ENCODE results near the gene APOA5. TPM values are rescaled to one million over a fixed set of nuclear protein-coding genes. Genes with fewer than 3 reads are reported as not detected.

Gene APOA5
- total RNA-seq, 4 donors from 2014 or later, result 0.72 TPM; not detected in 3

DNA sequence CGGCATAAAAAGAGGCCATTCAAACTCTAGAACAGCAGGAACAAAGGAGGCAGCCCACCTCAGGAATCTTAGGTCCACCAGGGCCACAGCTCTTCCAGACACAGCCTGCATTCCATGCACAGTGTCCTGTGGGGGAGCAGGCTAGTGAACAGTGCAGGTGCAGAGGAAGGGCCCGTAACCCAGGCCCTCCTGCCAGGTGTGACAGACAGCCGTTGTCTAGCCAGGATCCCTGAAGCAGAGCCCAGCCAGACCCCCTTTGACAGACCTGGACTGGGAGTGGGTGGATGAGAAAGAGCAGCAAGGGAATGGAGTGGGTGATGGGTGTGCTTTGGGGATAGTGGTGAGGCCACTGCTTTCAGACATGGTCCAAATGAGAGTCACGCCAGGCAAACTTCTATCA lies 2.7 kb downstream of the APOA5 start:
- TF ChIP-seq POLR2AphosphoS5 (IDR thresholded peaks at IDR 0.05) (no peak), POLR2A (IDR thresholded peaks at IDR 0.05) (no peak), EP300 (IDR thresholded peaks at IDR 0.05) (no peak)
- TF ChIP-seq, protein P1, sequence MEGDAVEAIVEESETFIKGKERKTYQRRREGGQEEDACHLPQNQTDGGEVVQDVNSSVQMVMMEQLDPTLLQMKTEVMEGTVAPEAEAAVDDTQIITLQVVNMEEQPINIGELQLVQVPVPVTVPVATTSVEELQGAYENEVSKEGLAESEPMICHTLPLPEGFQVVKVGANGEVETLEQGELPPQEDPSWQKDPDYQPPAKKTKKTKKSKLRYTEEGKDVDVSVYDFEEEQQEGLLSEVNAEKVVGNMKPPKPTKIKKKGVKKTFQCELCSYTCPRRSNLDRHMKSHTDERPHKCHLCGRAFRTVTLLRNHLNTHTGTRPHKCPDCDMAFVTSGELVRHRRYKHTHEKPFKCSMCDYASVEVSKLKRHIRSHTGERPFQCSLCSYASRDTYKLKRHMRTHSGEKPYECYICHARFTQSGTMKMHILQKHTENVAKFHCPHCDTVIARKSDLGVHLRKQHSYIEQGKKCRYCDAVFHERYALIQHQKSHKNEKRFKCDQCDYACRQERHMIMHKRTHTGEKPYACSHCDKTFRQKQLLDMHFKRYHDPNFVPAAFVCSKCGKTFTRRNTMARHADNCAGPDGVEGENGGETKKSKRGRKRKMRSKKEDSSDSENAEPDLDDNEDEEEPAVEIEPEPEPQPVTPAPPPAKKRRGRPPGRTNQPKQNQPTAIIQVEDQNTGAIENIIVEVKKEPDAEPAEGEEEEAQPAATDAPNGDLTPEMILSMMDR (IDR thresholded peaks at IDR 0.05), result no peak
- Histone ChIP-seq H3K36me3 (peaks cover 24% of the 10 kb centered on the region), H3K9me3 (no peaks in the 10 kb centered on the region), H3K4me3 (no peak overlapping the region), H3K27me3 (peaks cover 2% of the 10 kb centered on the region), H3K27ac (no peak overlapping the region), H3K4me1 (peaks cover 25% of the 10 kb centered on the region)
- no peak for DNase-seq (ENCODE audit: low spot score in 2 of 2)
- 87% methylated on average over 3 of the region's 4 CpGs for WGBS

DNA sequence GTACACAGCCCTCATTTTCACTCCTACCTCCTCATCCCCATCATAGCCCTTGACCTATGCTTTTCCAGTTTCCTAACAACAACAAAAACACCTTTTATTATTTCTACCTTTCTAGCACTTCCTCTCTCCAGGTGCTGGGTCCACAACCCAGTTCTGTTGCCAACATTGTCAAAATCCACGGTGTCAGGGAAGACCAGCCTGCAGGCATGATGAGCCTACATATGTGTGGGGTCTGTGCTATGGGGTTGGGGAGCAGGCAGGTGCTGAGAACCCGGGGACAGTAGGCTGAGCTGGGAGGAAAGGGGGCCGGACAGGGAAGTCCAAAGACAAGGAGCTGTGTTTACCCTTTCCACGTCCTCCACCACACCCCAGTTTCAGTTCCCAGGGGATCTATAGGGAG lies 3.1 kb downstream of the APOA5 start:
- Histone ChIP-seq H3K4me1 (peaks cover 25% of the 10 kb centered on the region), H3K9me3 (no peaks in the 10 kb centered on the region), H3K27me3 (peaks cover 2% of the 10 kb centered on the region), H3K4me3 (peak overlapping the region; percentile 97), H3K27ac (no peak overlapping the region), H3K36me3 (peaks cover 28% of the 10 kb centered on the region)
- TF ChIP-seq POLR2A (IDR thresholded peaks at IDR 0.05), result no peak
- no peak for TF ChIP-seq EP300 (IDR thresholded peaks at IDR 0.05)
- TF ChIP-seq POLR2AphosphoS5 (IDR thresholded peaks at IDR 0.05), result no peak
- TF ChIP-seq, protein P1 (IDR thresholded peaks at IDR 0.05), result no peak
- peak in 1 of 2 donors; percentile 64 for DNase-seq (ENCODE audit: low spot score in 2 of 2)
- WGBS, result 52% methylated on average over 4 of the region's 4 CpGs

DNA sequence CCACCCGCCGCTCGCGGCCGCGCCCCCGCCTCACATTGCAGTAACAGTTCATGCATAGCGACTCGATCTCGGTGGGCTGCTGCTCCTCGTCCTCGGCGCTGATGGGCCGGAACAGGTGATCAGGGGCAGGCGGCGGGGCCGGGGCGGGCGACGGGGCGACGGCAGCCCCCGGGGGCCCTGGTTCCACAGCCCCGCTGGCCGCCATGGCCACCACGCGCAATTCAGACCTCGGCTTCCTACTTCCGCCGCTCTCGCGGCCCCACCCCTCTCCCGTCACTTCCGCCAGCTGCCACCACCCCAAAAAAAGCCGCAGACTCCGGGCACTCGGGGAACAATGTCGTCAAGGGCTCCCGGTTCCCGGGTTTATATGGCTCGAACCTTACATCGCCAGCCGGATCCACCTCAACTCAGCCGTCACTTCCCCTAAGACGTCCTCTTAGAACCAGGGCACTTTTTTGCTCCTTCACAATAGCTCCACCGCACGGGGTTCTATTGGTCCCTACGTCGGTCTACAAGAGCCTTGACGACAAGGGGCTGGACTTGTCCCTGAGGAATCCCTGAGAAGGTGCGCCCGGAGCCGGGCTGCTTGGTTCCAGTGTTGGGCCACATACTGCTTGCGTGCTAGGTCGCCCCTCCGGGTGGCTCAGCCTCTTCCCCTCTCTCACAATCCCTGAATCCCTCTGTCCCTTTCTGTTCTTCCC lies 3.7 kb downstream of the APOA5 start, which contains the start of gene ZPR1:
Gene ZPR1, minus strand, starts transcription at position 238 of the 701 bp plus-strand sequence. Its CDS starts 33 bp downstream, at position 205.
- TF ChIP-seq EP300 (IDR thresholded peaks at IDR 0.05), result no peak
- TF ChIP-seq POLR2A (IDR thresholded peaks at IDR 0.05), result peak in 1 of 2 donors; percentile 56
- peak in 1 of 3 donors; percentile 44 for TF ChIP-seq POLR2AphosphoS5 (IDR thresholded peaks at IDR 0.05)
- TF ChIP-seq, protein P1 (IDR thresholded peaks at IDR 0.05), result no peak
- Histone ChIP-seq H3K27me3 (peaks cover 2% of the 10 kb centered on the region), H3K4me3 (peak within 1 kb of the TSS; percentile 97), H3K36me3 (peaks cover 34% of the 10 kb centered on the region), H3K27ac (peak within 1 kb of the TSS; percentile 87), H3K4me1 (peaks cover 25% of the 10 kb centered on the region), H3K9me3 (no peaks in the 10 kb centered on the region)
- peak; percentile 92 for DNase-seq (ENCODE audit: low spot score in 2 of 2)
- WGBS, result under 1% methylated on average over 22 of the region's 56 CpGs

DNA sequence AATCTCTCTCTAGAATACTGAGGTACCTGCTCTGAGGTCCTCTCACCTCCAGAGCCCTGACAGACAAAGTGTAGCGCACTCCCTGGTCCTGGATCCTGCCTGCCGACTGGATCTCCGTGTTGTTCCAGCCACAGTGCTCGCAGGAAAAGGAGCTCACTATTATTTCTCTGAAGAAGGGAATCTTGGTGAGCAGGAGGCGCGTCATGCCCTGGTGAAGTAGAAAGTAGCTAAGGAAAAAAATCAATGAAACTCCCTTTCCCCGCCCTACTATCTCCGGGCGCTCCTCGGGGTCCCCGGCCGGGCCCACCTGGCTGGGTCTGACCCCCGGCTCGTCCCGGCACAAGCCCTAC lies 4.3 kb downstream of the APOA5 start:
- Histone ChIP-seq H3K4me3 (peak overlapping the region; percentile 97), H3K27ac (peak overlapping the region; percentile 87), H3K36me3 (peaks cover 39% of the 10 kb centered on the region), H3K27me3 (peaks cover 2% of the 10 kb centered on the region), H3K9me3 (no peaks in the 10 kb centered on the region), H3K4me1 (peaks cover 25% of the 10 kb centered on the region)
- no peak for DNase-seq (ENCODE audit: low spot score in 2 of 2)
- 0% methylated on average over 4 of the region's 15 CpGs for WGBS
- TF ChIP-seq POLR2A (IDR thresholded peaks at IDR 0.05), result no peak
- TF ChIP-seq POLR2AphosphoS5 (IDR thresholded peaks at IDR 0.05), result no peak
- TF ChIP-seq, protein P1 (IDR thresholded peaks at IDR 0.05), result no peak
- no peak for TF ChIP-seq EP300 (IDR thresholded peaks at IDR 0.05)

DNA sequence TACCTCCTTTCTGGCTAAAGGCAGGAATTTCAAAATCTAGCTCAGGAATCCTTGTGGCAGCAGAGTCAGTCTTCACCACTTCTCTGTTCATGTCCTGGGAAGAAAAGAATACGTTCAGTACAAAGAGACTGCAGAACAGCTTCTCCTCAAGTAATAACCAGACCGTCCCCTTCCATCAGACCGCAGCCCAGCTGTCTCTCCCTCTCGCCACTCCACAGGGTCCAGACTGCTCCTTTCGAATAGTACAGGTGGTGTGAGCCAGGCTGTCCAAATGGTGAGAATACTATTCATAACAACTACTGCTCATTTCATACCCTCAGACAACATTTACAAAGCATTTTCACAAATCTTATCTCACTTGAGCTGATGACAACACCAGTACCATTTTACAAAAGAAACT lies 4.7 kb downstream of the APOA5 start:
- DNase-seq (ENCODE audit: low spot score in 2 of 2), result no peak
- TF ChIP-seq, protein P1 (IDR thresholded peaks at IDR 0.05), result no peak
- TF ChIP-seq POLR2A (IDR thresholded peaks at IDR 0.05), result no peak
- TF ChIP-seq EP300 (IDR thresholded peaks at IDR 0.05), result no peak
- peak overlapping the region; percentile 97 for H3K4me3 ChIP-seq
- H3K36me3 ChIP-seq, result peaks cover 43% of the 10 kb centered on the region
- peaks cover 2% of the 10 kb centered on the region for H3K27me3 ChIP-seq
- peaks cover 25% of the 10 kb centered on the region for H3K4me1 ChIP-seq
- no peak overlapping the region for H3K27ac ChIP-seq
- no peaks in the 10 kb centered on the region for H3K9me3 ChIP-seq
- 62% methylated on average over 5 of the region's 5 CpGs for WGBS

All from suprapubic skin (tissue), 4 donors.